HepG2 (cell line): ENCODE data around the gene COBLL1. TPM values are rescaled to one million over a fixed set of nuclear protein-coding genes. Genes with fewer than 3 reads are reported as not detected.
A peak's percentile ranks its signal among the peaks of the same experiment; 100 is the strongest.

Source experiments
- AHDC1 ChIP-seq: sonication (generic); formaldehyde crosslinking; IDR thresholded peaks from 2 replicates; pipeline ENCODE4 v1.5.1; 2020; ENCODE audit warnings: mild to moderate bottlenecking, missing genetic modification reagents, borderline replicate concordance
- ARID3A ChIP-seq: IDR thresholded peaks from 2 replicates; pipeline ENCODE4 v1.6.1; 2012; ENCODE audit warnings: low read depth, low read length, improper control_type of control experiment
- BCL6 ChIP-seq: IDR thresholded peaks from 2 replicates; pipeline ENCODE4 v1.6.1; 2016; ENCODE audit warnings: missing genetic modification reagents, missing compliant biosample characterization
- CEBPG ChIP-seq: IDR thresholded peaks from 2 replicates; pipeline ENCODE4 v1.6.1; 2016
- DR1 ChIP-seq: sonication (generic); formaldehyde crosslinking; IDR thresholded peaks from 2 replicates; pipeline ENCODE4 v1.8.0; 2021; ENCODE audit warnings: mild to moderate bottlenecking, missing genetic modification reagents, inconsistent platforms
- ISL2 ChIP-seq: sonication (generic); formaldehyde crosslinking; IDR thresholded peaks from 2 replicates; pipeline ENCODE4 v1.5.0; 2020; ENCODE audit warnings: missing genetic modification reagents
- POGZ ChIP-seq: sonication (generic); formaldehyde crosslinking; IDR thresholded peaks from 2 replicates; pipeline ENCODE4 v1.4.0; 2020; ENCODE audit warnings: mild to moderate bottlenecking, missing genetic modification reagents
- SMAD3 ChIP-seq: sonication (generic); formaldehyde crosslinking; IDR thresholded peaks from 2 replicates; pipeline ENCODE4 v1.4.0; 2020; ENCODE audit warnings: missing genetic modification reagents
- TBL1XR1 ChIP-seq: fragments of 150-350 bp; IDR thresholded peaks from 2 replicates; pipeline ENCODE4 v1.6.1; 2014; ENCODE audit warnings: borderline replicate concordance, low read length; ENCODE audit not compliant: partially characterized antibody
- polyA plus RNA-seq, 8 experiments: library from polyadenylated mRNA; depleted of rRNA in 3 of 8; stranded (reverse) in 7 of 8; unstranded in 1 of 8; fragments of >200 nt; fragmentation: Illumina TruSeq in 4 of 8; extraction: Trizol in 4 of 8; gene quantifications; 2 replicates each; pipeline versions ENCODE4 v1.2.1 to v1.2.3, GENCODE V29; 2011 to 2016; ENCODE audit warnings: low read depth in 4 of 8, missing spikeins in 1 of 8, mixed read lengths in 1 of 8; ENCODE audit not compliant: insufficient read depth in 1 of 8
- total RNA-seq, 5 experiments: library from RNA; depleted of rRNA; stranded (reverse); fragments of >200 nt; fragmentation: Illumina TruSeq; extraction: Trizol; gene quantifications; 2 replicates each; pipeline ENCODE4 v1.2.3, GENCODE V29; 2016; ENCODE audit warnings: low read depth in 1 of 5
- TF ChIP-seq, protein P1 (sequence below): IDR thresholded peaks from 2 replicates; pipeline ENCODE4 v1.4.0; 2020; ENCODE audit warnings: mild to moderate bottlenecking, missing genetic modification reagents
- TF ChIP-seq, protein P2 (sequence below): IDR thresholded peaks from 2 replicates; pipeline ENCODE4 v1.6.1; 2016; ENCODE audit warnings: low read depth, missing genetic modification reagents, missing compliant biosample characterization

Gene COBLL1
- total and polyA plus RNA-seq, 2 of the 13 experiments (the other 11 are each of a cell fraction or from before 2014, with no cell fraction given), result 32.6 to 86.8 TPM

DNA sequence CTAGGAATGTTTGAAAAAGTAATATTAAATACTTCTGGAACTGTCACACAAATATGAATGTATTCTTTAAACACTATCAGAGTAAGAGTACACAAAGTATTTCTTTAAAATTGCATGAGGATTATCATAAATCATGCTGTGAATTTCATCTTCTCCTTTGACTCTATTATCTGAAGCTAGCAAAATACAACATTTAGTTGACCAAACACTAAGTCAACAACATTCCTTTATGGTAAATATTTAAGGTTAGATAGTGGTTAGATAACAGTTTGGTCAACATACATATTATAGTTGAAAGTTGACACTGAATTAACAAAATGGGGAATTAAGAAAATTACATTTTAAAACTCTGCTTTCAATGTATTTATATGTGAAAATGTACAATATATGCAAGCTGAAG lies 148.2 kb downstream of the COBLL1 start (continued):
- TF ChIP-seq, protein P1, sequence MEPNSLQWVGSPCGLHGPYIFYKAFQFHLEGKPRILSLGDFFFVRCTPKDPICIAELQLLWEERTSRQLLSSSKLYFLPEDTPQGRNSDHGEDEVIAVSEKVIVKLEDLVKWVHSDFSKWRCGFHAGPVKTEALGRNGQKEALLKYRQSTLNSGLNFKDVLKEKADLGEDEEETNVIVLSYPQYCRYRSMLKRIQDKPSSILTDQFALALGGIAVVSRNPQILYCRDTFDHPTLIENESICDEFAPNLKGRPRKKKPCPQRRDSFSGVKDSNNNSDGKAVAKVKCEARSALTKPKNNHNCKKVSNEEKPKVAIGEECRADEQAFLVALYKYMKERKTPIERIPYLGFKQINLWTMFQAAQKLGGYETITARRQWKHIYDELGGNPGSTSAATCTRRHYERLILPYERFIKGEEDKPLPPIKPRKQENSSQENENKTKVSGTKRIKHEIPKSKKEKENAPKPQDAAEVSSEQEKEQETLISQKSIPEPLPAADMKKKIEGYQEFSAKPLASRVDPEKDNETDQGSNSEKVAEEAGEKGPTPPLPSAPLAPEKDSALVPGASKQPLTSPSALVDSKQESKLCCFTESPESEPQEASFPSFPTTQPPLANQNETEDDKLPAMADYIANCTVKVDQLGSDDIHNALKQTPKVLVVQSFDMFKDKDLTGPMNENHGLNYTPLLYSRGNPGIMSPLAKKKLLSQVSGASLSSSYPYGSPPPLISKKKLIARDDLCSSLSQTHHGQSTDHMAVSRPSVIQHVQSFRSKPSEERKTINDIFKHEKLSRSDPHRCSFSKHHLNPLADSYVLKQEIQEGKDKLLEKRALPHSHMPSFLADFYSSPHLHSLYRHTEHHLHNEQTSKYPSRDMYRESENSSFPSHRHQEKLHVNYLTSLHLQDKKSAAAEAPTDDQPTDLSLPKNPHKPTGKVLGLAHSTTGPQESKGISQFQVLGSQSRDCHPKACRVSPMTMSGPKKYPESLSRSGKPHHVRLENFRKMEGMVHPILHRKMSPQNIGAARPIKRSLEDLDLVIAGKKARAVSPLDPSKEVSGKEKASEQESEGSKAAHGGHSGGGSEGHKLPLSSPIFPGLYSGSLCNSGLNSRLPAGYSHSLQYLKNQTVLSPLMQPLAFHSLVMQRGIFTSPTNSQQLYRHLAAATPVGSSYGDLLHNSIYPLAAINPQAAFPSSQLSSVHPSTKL (CRISPR knock-in tag), result peak; percentile 97
- TF ChIP-seq, protein P2, sequence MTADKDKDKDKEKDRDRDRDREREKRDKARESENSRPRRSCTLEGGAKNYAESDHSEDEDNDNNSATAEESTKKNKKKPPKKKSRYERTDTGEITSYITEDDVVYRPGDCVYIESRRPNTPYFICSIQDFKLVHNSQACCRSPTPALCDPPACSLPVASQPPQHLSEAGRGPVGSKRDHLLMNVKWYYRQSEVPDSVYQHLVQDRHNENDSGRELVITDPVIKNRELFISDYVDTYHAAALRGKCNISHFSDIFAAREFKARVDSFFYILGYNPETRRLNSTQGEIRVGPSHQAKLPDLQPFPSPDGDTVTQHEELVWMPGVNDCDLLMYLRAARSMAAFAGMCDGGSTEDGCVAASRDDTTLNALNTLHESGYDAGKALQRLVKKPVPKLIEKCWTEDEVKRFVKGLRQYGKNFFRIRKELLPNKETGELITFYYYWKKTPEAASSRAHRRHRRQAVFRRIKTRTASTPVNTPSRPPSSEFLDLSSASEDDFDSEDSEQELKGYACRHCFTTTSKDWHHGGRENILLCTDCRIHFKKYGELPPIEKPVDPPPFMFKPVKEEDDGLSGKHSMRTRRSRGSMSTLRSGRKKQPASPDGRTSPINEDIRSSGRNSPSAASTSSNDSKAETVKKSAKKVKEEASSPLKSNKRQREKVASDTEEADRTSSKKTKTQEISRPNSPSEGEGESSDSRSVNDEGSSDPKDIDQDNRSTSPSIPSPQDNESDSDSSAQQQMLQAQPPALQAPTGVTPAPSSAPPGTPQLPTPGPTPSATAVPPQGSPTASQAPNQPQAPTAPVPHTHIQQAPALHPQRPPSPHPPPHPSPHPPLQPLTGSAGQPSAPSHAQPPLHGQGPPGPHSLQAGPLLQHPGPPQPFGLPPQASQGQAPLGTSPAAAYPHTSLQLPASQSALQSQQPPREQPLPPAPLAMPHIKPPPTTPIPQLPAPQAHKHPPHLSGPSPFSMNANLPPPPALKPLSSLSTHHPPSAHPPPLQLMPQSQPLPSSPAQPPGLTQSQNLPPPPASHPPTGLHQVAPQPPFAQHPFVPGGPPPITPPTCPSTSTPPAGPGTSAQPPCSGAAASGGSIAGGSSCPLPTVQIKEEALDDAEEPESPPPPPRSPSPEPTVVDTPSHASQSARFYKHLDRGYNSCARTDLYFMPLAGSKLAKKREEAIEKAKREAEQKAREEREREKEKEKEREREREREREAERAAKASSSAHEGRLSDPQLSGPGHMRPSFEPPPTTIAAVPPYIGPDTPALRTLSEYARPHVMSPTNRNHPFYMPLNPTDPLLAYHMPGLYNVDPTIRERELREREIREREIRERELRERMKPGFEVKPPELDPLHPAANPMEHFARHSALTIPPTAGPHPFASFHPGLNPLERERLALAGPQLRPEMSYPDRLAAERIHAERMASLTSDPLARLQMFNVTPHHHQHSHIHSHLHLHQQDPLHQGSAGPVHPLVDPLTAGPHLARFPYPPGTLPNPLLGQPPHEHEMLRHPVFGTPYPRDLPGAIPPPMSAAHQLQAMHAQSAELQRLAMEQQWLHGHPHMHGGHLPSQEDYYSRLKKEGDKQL (CRISPR knock-in tag), result peak; percentile 94
- TF ChIP-seq DR1 (CRISPR knock-in tag) (no peak), SMAD3 (0 out of 2 replicates have a peak, but pooled peaks have one; percentile 19), TBL1XR1 (peak; percentile 27), CEBPG (CRISPR knock-in tag) (no peak), AHDC1 (CRISPR knock-in tag) (peak; percentile 94; the same call in 1 of the 2 replicates), ISL2 (peak; percentile 97), POGZ (CRISPR knock-in tag) (peak; percentile 39; the same call in 1 of the 2 replicates), ARID3A (peak; percentile 83), BCL6 (peak; percentile 83)
